HuH-7.5 (cell line): ENCODE data around the gene CNTN1.

ENCODE experiments used
- DNase-seq: peaks from one replicate; pipeline ENCODE4 v3.0.0; 2011; ENCODE audit warnings: low spot score

CNTN1 gene

DNA sequence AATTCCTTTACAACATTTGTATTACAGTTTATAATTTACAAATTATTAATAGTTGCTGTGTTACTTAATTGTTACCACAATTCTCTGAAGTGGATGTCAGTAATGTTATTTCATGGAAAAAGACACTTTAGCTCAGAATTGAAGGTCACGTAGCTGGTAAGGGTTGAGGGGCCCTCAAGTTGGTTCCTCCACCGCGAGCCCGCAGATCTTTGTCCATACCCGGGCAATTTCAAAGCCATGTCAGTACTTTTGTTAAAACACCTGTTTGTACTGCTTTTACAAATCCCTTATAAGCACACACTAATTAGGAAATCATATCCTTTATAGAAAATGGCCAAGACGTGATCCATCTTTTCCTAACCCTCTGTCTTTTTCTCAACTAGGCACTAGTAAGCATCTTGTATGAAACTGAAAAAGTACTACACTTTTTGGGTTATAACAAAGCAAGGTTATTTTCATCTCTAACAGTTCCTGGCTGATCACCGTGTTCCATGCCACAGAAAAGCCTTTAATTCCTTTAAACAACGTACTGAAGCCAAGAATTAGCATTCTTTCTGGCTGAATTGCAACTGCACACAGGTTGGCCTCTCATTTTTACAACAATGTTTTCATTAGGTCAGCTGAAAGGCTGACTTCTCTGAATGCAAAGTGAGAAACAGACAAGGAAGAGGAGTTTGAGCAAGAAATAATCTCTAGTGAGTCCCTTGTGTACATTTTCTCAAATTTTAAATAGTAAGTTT lies 76.1 kb downstream of the CNTN1 start:
- DNase-seq, result no peak

DNA sequence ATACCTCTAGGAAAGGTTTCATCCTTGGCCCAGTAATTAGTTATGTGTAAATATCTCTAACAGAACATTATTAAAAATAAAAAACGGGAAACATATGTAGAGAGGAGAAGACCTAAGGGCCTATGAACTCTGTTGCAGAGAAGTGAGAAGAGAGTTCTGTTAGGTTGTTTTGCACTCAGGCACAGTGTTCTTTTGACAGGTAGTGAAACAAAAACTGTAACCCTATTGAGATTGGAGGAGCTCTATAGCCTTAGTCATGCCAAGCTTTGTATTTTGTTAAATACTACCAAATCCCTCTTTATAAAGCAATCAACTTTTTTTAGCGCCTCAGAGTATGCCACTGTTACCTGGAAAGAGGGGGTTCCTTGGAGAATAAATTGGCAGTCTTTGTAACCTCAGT lies 77.6 kb downstream of the CNTN1 start:
- no peak for DNase-seq

DNA sequence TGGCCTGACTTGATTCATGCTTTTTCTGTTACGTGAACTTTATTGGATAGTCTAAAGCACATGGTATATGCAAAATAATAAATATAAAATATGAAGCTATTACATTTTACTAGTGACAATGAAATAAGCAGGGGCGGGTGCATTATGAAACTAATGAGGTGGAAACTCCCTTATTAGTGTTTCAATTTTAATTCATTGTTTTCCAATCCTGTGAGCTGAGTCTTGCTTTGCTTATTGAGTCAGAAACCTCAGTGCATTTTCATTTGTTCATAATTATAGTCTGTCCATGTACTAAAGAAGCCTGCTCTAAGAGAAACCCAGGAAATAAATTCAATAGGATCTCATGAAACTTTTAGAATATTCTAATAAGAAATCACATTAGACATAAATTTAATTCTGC lies 78.5 kb downstream of the CNTN1 start:
- DNase-seq, result no peak

DNA sequence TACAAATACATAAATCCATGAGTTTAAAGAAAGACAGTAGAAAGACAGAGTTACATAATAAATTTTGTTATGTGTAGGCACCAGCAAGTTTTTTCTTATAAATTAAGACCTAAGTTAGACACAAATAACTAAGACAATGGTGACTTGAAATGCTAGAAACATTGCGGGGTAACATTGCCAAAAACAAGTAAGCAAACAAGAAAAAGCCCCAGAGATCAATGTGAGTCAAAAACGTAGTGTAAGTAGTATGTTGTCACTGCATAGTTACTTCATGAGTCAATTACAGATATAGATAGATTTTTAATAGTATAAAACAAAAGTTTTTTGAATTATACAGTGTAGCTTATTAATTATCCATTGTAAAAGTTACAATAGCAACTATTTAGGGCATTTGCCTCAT lies 83.4 kb downstream of the CNTN1 start:
- no peak for DNase-seq

DNA sequence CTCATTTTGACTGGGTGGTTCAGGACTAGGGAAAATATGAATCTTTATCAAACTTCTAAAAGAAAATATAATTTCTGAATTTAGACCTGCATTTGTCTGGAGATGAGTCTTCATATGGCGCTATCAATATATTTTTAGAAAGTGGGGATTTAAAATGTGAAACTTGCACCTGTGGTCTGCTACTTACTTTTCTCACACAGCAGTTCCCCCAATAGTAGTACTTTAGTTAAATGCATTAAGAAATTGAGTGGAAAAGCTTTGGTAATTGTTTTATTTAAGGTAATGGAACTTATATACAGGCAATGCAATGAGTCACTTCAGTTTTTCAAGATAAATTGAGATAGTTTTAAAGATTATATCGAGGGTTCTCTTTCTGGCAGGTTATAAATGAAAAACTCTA lies 91.9 kb downstream of the CNTN1 start:
- DNase-seq, result no peak

DNA sequence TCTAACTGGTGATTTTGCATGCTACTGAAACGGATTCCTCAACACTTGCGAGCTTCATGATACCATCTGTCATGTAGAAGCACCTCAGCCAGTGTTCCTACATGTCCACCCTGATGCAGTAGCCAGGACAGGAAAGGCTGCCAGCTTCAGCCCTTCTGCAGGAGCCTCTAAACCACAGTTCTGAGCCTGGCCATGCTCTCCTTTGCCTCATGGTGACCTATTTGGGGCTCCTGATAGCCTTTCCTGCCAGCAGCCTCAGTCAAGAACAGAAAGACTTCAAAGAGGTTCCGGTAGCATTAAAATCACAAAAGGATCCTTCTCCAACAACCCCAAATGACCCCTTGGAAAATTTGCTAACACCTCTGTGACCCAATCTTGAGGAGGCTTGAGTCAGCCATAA lies 96.0 kb downstream of the CNTN1 start:
- no peak for DNase-seq

DNA sequence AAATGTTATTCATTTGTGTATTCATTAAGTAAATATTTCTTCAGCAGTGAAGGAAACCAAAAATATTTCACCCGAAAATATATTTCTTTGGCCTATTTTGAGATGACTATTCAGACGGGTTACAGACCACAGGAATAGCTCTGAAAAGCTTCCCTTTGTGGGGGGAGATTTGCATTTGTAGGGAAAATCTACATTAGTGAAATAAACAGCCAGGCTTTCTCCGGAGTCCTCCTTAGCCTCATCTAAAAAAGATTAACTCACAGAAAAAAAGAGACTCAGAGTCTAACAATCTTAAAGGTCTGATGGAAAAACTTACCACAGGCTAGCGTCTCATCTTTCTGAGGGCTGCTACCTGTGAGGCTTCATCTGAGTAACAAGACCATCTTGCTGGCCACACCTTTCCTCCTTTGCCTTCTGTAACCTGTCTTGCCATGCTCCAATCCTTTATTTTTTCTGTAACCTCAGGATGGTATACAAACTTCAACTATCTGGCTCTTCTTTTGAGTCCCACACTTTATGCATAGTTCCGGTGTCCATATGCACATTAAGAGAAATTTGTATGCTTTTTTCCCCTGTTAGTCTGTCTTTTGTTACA lies 100.7 kb downstream of the CNTN1 start:
- DNase-seq, result no peak

DNA sequence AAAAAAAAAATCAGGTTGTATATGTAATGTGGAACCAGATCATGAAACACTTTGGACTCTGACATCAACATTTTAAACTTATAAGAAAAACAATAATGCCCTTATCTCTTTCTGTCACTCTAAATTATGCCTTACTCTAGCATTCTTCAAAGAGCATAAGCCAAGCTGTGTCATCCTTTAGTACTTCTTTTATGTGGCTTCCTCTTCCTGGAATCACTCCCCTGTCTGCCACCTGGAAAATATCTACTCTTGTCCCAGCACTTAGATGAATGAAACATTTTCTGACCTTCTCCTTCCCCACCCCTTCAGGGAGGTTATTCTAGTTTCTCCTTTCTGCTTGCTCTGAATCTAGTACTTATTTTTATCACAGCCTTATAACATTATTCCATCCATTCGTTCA lies 101.2 kb downstream of the CNTN1 start:
- no peak for DNase-seq

DNA sequence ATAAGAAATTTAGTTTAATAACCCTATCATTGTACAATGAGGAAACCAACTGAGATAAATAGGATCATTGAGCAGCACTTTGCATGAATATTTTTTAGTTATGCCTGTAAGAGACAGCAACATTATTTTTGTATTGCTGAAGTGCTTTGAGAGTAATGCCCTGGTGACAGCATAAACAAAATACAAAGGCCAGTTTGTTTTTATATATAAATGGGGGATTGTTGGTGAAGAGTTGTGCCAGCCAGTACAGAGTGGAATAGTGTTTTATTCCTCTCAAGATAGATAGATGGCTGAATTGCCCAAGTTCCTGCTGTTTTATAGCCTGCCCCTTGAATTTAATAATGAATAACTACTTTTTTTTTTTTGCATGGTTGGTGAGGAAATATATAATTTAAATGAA lies 101.8 kb downstream of the CNTN1 start:
- no peak for DNase-seq

DNA sequence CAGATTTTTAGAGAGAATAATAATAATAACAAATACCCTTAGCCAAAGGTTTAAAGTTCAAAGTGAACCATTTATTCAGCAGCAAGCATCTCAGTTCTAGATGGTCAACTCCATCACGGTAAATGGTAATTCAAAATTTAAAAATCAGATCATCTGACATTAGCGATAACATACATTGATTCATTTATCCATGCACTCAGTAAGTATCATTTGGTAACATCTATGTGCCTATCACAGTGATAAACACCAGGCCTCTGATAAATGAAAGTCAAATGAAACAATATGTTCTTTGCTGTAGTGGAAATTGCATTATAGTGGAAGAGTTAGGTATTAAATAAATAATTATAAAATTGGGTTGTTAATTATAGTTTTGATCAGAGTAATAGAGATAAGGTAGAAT lies 108.8 kb downstream of the CNTN1 start:
- DNase-seq, result no peak

DNA sequence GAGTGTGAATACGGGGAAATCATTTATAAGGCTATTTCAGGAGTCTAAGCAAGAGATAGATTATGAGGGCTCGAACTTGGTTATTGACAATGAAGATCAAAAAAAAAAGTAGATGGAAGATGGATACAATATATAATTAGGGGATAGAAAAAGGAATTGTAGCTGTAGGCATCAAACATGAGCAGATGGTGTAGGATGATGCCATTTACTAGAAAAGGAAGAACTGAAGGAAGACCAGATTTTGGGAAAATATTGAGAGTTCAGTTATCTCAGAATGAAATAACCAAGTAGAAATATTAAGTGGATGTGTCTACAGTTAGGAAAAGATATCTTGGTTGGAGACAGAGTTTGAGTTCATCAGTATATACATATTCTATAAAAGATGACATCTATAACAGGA lies 109.6 kb downstream of the CNTN1 start:
- no peak for DNase-seq

DNA sequence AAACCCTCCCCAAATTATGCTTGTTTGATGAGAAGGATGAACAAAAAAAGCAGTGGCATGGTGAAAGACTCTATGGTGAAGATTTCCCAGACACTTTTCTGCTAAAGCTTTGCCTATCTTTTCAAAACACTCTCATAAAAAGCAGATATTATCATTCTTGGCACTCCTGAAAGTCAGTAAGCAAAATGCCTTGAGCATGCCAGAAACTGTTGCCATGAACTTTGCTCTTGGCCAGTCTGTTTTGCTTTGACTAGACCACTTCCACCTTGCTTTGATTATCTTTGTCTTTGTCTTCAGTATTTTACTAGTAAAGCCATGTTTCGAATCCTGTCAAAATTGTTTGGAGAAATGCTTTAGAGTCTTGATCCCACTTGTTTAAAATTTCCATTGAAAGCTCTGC lies 110.4 kb downstream of the CNTN1 start:
- DNase-seq, result no peak

DNA sequence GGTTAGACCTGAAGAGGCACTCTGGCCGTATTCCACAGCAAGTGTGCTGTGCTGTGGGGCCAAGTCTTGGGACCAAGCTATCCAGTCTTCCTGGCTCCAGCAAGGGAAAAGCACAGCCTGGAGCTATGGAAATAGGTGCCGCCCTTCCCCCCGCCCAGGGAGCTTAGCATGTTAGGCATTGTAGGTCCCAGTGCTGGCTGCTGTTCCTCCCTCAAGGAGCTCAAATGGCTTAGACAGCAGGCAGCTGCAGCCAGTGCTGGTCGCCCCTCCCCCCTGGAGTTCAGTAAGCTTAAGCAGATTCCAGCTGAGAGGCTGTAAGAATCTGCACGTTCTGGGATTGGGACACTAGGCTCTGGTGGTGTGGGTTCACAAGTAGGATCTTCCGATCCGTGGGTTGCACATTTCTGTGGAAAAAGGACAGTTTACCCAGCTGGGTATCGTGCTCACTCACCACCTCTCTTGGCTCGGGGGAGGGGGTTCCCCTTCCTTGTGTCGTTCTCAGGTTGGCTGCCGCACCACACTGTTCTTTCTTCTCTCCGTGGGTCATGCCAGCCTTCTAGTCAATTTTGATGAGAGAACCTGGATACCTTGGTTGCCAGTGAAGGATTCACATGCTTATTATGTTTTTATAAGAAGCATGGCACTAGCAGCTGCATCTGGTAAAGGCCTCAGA lies 127.3 kb downstream of the CNTN1 start:
- no peak for DNase-seq

DNA sequence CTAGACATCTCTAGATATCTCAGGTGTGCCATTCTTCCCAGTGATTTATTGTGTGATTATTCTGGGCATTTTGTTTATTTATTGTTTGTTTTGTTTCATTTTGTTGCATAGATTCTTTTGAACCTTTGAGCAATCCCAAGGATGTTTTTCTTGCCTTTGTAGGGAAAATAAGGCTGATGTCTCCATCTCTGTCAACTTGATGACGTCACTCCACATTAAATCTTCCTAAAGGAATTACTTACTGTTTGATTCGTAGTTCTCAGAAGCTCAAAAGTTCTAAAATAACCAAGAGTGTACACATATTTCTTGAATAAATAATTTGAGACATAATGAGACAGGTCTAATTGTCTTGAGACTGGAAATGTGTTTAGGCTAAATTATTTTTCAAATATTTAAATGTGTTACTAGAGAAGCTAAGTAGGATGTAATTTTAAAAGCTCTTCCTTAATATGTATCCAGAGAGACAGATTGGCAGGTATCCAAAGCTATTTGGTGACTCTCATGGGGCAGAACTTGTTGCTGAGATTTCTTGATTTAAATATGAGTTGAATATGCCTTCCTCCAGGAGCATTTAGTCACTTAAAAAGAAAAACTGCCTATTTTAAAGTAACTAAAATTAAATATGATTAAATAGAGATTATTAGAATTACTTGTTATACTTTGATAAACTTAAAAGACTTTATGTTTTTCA lies 128.7 kb downstream of the CNTN1 start:
- DNase-seq, result no peak

DNA sequence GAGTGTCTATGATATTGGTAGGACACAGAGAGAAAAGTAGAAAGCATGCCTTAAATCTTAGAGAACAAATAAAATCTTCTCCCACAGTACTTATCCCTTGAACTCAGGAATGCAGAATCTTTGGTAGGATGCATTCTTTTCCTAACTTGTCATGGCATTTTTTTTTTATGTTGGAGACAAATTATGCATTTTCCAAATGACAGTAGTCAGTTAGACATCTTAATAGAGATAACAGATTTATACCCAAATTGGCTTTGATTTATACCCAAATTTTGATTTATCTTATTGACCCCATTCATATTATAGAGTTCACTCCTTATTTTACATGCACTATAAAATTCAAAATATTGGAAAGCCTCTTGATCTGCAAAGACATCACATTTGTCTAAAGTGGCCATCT lies 132.9 kb downstream of the CNTN1 start:
- DNase-seq, result no peak

DNA sequence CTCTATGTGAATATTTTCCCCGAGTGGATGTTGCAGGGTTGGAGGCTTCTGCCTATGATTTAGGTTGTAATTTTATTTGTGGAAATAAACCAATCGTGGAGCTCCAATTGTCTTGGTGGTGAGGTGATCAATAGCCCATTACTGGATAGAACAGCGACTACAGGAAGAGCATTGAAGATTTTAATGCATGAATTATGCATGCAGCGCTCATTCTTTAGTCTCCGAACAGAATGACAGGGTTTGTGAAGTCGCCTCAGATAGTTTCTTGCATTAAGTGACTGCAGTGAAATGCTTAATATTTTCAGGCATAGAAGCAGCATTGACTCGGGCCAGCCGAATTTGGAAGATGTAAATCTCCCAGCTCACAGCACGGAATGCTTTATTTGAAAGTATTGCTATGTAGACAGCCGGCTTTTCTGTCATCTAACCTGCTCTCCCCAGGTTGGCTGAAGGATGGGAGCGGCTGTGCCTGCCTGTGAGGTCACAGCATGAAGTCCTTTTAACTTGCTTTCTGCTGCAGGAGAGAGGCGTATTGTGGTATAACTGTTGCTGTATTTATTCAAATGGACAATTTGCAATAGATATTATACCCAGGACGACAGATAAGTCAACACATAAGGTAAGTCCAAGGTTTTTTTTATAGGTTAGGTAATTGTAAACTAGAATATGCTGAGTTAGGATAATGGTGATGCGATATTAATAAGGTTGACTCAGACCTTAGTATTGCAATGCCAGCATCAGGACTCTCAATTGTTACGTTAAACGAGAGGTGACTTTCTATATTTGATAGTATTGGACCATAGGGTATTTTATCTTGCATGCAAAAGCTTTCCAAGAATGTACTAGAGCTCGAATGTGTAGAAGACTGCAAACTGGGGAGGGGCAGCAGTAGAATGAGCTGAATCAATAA lies 135.7 kb downstream of the CNTN1 start:
- no peak for DNase-seq

DNA sequence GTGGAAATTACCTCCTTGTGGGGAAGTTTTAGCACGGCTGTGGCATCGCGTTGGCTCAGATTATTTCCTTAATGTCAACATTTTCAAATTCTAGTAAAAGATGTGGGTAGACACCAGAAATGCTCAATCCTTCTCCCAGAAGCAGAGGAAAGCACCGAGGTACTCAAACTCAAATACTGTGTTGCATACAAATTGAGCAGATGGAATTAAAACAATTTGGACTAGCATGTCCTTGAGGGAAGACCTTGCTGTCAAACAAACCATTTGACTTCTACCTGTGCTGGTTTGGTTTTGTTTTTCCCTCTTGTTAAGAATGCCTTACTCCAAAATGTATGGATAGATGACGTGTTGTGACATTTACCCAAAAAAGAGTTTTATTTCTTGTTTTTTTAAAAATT lies 136.4 kb downstream of the CNTN1 start:
- DNase-seq, result no peak

DNA sequence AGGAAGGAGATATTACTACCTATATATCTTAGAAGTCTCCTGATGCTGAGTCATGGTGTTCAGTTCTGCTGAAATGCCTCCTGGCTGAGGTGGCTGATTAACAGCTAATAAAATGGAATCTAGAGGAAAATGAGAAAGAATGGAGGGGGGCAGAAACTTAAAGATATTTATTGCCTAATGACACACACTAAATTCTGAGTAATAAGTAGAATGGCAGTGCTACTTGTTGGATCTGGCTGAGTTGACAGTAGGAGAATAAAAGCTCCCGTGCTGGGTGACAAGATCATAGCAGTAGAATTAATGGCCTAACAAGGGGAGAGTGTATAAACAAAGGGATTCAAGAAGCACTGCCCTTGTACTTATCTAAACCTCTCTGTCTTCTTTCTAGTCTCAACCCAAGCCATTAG lies 137.5 kb downstream of the CNTN1 start:
- no peak for DNase-seq

DNA sequence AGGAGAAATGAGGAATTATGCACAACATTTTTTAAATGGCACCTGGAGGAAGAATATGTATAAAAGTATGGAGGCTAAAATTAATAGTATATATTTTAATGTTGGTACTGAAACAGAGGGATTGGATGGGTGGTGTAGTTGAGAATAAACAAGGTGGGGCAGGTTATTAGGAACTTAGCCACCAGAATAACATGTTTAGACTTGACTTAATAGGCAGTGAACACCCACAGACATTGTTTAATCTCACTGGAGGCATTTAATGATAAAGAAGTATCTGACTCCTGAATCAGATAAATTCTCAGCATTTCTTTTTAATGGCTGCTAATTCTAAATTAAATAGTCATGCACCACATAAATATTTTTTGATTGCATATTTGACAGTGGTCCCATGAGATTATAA lies 139.7 kb downstream of the CNTN1 start:
- no peak for DNase-seq

DNA sequence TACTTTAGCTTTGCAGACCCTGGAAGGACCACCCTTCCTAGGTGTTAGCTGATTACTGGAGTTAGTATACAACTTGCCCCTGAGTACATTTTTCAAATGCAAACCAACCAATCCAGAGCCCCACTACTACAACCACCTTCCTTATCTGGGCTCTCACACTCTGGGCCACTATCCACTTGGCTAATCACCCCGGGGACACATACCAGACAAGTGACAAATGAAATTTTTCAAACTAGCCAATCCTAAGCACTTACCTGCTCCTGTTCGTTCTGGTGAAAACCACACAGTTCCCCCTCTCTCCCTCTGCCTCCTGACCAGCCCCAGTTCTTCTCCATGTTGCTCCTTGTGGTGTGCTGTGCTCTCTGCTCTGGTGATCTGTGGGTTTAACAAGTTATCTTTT lies 140.4 kb downstream of the CNTN1 start:
- DNase-seq, result no peak

DNA sequence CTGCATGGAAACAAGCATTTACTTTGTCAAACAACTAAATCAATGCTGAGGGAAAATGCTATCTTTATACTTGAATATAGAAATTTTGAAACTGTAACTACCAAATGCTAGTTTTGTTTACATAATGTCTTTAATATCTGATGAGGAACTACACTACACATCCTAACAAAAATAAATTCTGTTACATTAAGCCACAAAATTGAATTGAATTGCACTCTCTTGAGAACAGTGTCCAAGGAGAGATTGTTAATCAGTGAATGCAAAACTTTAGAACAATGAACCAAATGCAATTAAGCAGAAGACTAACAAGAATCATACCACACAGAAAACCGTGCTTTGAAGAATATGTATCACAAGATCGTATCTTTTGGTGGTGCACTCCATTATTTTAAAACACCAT lies 141.6 kb downstream of the CNTN1 start:
- DNase-seq, result no peak

DNA sequence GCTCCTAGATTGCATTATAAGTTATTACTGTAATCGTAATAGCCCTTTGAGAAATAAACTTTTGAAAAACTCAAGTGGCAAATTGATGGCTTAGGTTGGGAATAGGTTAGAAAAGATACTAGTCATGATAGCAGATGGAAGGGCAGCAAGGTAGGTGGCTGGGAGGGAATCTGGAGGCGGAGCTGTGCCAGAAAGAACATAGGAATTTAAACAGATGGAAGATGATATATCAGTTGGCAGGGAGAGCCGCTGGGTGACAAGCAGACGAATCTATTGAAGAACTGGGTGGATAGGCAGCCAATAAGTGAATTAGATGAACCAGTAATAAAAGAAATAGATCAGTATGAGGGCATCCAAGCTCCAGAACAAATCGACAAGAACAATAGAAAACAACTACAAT lies 142.1 kb downstream of the CNTN1 start:
- no peak for DNase-seq
